Karpas-422 (cell line): Measurements from ENCODE around the gene MMP15. TPM values are rescaled to one million over a fixed set of nuclear protein-coding genes. Genes with fewer than 3 reads are reported as not detected.

ENCODE experiments used
- DNase-seq: peaks from one replicate; pipeline ENCODE4 v3.0.0-alpha.2; 2015
- H2AFZ ChIP-seq: fragments of 200-600 bp; sonication (generic); 2 replicates; pipeline ENCODE4 v1.6.1; 2014; ENCODE audit warnings: antibody characterized with exemption, low read length, mixed read lengths
- H3K27ac ChIP-seq: fragments of 200-600 bp; sonication (generic); 2 replicates; pipeline ENCODE4 v1.5.1; 2014; ENCODE audit warnings: mild to moderate bottlenecking, low read length, moderate library complexity
- H3K27me3 ChIP-seq: fragments of 200-600 bp; sonication (generic); 2 replicates; pipeline ENCODE4 v1.6.1; 2014; ENCODE audit warnings: low read length, mixed read lengths
- H3K36me3 ChIP-seq: fragments of 200-600 bp; sonication (generic); 2 replicates; pipeline ENCODE4 v1.6.1; 2014; ENCODE audit warnings: low read length, mixed read lengths; ENCODE audit not compliant: insufficient read depth
- H3K4me1 ChIP-seq: fragments of 200-600 bp; sonication (generic); 2 replicates; pipeline ENCODE4 v1.6.1; 2014; ENCODE audit warnings: mild to moderate bottlenecking, low read length, mixed read lengths
- H3K4me2 ChIP-seq: fragments of 200-600 bp; sonication (generic); 2 replicates; pipeline ENCODE4 v1.6.1; 2014; ENCODE audit warnings: low read length, low read depth, mild to moderate bottlenecking; ENCODE audit not compliant: poor library complexity, severe bottlenecking
- H3K4me3 ChIP-seq: fragments of 200-600 bp; sonication (generic); 2 replicates; pipeline ENCODE4 v1.5.1; 2014; ENCODE audit warnings: mild to moderate bottlenecking, antibody characterized with exemption, low read length, mixed read lengths
- H3K79me2 ChIP-seq: fragments of 200-600 bp; sonication (generic); 2 replicates; pipeline ENCODE4 v1.6.1; 2014; ENCODE audit warnings: mild to moderate bottlenecking, low read length, mixed read lengths
- H3K9ac ChIP-seq: fragments of 200-600 bp; sonication (generic); 2 replicates; pipeline ENCODE4 v1.6.0; 2014; ENCODE audit warnings: low read length
- H3K9me2 ChIP-seq: fragments of 200-600 bp; sonication (generic), shearing (Covaris generic); replicated peaks from 2 replicates; pipeline ENCODE4 v1.6.0; 2014; ENCODE audit warnings: mild to moderate bottlenecking, low read length, moderate library complexity; ENCODE audit not compliant: insufficient read depth
- H3K9me3 ChIP-seq: fragments of 300-700, 200-600 bp; sonication (generic); 2 replicates; pipeline ENCODE4 v1.6.1; 2014; ENCODE audit warnings: low read length, mixed read lengths
- H4K20me1 ChIP-seq: fragments of 200-600 bp; sonication (generic); 2 replicates; pipeline ENCODE4 v1.6.1; 2014; ENCODE audit warnings: mild to moderate bottlenecking, antibody characterized with exemption, low read length, low read depth; ENCODE audit not compliant: insufficient read depth
- total RNA-seq: library from RNA; depleted of rRNA; stranded (reverse); fragments of >200 nt; shearing (Covaris generic); gene quantifications from 2 replicates; pipeline ENCODE4 v1.2.3, GENCODE V29; 2014; ENCODE audit warnings: low replicate concordance

Gene MMP15
- total RNA-seq, 1 experiment from 2014 or later = 4.1 TPM

- no peaks in the 10 kb centered on the region for H3K27me3 ChIP-seq
- no peaks in the 10 kb centered on the region for H3K36me3 ChIP-seq
- H3K79me2 ChIP-seq = no peaks in the 10 kb centered on the region
- H3K4me1 ChIP-seq = peaks cover 15% of the 10 kb centered on the region
- no peak overlapping the region for H3K4me3 ChIP-seq
- H3K9ac ChIP-seq = no peak overlapping the region
- H2AFZ ChIP-seq = no peak overlapping the region
- no peaks in the 10 kb centered on the region for H3K9me2 ChIP-seq
- peak; percentile 82 for DNase-seq
- no peak overlapping the region for H3K4me2 ChIP-seq
- H3K9me3 ChIP-seq = no peaks in the 10 kb centered on the region
- H4K20me1 ChIP-seq = no peaks in the 10 kb centered on the region
- no peak overlapping the region for H3K27ac ChIP-seq
Observed at GRCh38 chr16:58020628-58021521, 4.7 kb upstream of the MMP15 start.

- Histone ChIP-seq H2AFZ (no peak overlapping the region), H3K9me3 (no peaks in the 10 kb centered on the region), H3K9me2 (no peaks in the 10 kb centered on the region), H4K20me1 (no peaks in the 10 kb centered on the region), H3K4me1 (peaks cover 25% of the 10 kb centered on the region), H3K27ac (no peak overlapping the region), H3K4me2 (no peak overlapping the region), H3K9ac (no peak overlapping the region), H3K36me3 (no peaks in the 10 kb centered on the region), H3K27me3 (no peaks in the 10 kb centered on the region), H3K4me3 (no peak overlapping the region), H3K79me2 (no peaks in the 10 kb centered on the region)
- DNase-seq = no peak
Observed at GRCh38 chr16:58021661-58022551, 3.6 kb upstream of the MMP15 start.

GRCh38 chr16:58022601-58023371, 2.8 kb upstream of the MMP15 start:
- H3K9me2 ChIP-seq = no peaks in the 10 kb centered on the region
- DNase-seq = no peak
- no peak overlapping the region for H3K27ac ChIP-seq
- no peaks in the 10 kb centered on the region for H3K27me3 ChIP-seq
- no peak overlapping the region for H3K4me2 ChIP-seq
- H2AFZ ChIP-seq = no peak overlapping the region
- H3K9ac ChIP-seq = no peak overlapping the region
- H3K9me3 ChIP-seq = no peaks in the 10 kb centered on the region
- H3K4me3 ChIP-seq = no peak overlapping the region
- no peaks in the 10 kb centered on the region for H3K36me3 ChIP-seq
- H3K79me2 ChIP-seq = no peaks in the 10 kb centered on the region
- H4K20me1 ChIP-seq = no peaks in the 10 kb centered on the region
- peaks cover 29% of the 10 kb centered on the region for H3K4me1 ChIP-seq

- H3K9me3 ChIP-seq = no peaks in the 10 kb centered on the region
- H3K27ac ChIP-seq = no peak overlapping the region
- no peaks in the 10 kb centered on the region for H3K9me2 ChIP-seq
- no peaks in the 10 kb centered on the region for H3K27me3 ChIP-seq
- DNase-seq = no peak
- no peaks in the 10 kb centered on the region for H4K20me1 ChIP-seq
- no peaks in the 10 kb centered on the region for H3K36me3 ChIP-seq
- no peak overlapping the region; the same call in 1 of the 2 replicates for H3K9ac ChIP-seq
- peak overlapping the region; percentile 81 for H3K4me3 ChIP-seq
- H2AFZ ChIP-seq = no peak overlapping the region
- H3K4me1 ChIP-seq = peaks cover 32% of the 10 kb centered on the region
- H3K79me2 ChIP-seq = no peaks in the 10 kb centered on the region
- peak overlapping the region; percentile 93 for H3K4me2 ChIP-seq
Observed at GRCh38 chr16:58024486-58025350, 836 bp upstream of the MMP15 start.

- Histone ChIP-seq H2AFZ (no peak overlapping the region), H3K36me3 (no peaks in the 10 kb centered on the region), H3K9me2 (no peaks in the 10 kb centered on the region), H4K20me1 (no peaks in the 10 kb centered on the region), H3K4me1 (peaks cover 33% of the 10 kb centered on the region), H3K4me2 (peak overlapping the region; percentile 93), H3K79me2 (no peaks in the 10 kb centered on the region), H3K9me3 (no peaks in the 10 kb centered on the region), H3K27me3 (no peaks in the 10 kb centered on the region), H3K4me3 (peak overlapping the region; percentile 81), H3K27ac (no peak overlapping the region), H3K9ac (peak overlapping the region; percentile 75)
- DNase-seq = peak; percentile 60
Observed at GRCh38 chr16:58026139-58026704, 668 bp downstream of the MMP15 start.

- Histone ChIP-seq H3K9me3 (no peaks in the 10 kb centered on the region), H4K20me1 (no peaks in the 10 kb centered on the region), H3K4me1 (peaks cover 37% of the 10 kb centered on the region), H3K79me2 (no peaks in the 10 kb centered on the region), H2AFZ (no peak overlapping the region), H3K27me3 (no peaks in the 10 kb centered on the region), H3K27ac (no peak overlapping the region), H3K36me3 (no peaks in the 10 kb centered on the region), H3K9ac (peak overlapping the region; percentile 75; the same call in 1 of the 2 replicates), H3K4me3 (peak overlapping the region; percentile 81), H3K9me2 (no peaks in the 10 kb centered on the region), H3K4me2 (peak overlapping the region; percentile 93)
- DNase-seq = no peak
Observed at GRCh38 chr16:58026705-58027160, 1.2 kb downstream of the MMP15 start.
